EL (cell line): ENCODE measurements around the gene COL10A1.

Experiments used
- DNase-seq: peaks from one replicate; pipeline ENCODE4 v3.0.0-alpha.2; 2016

The COL10A1 gene

DNA sequence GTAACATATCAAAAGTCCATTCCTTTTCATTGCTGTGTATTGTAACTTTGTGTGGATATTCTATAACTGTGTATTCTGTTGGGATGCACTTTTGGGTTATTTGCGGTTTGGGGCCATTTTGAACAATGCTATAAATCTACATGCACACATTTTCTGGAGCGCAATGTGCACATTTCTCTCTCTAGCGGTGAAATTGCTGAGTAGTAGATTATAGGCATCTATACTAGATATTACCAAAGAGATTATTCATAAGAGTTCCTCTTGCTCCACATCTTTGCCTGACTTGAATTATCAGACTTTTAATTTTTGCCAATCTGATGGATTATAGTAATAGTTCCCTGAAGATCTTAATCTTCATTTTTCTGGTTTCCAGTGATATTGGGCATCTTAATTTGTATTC, 47.0 kb downstream of the COL10A1 start:
- no peak for DNase-seq

DNA sequence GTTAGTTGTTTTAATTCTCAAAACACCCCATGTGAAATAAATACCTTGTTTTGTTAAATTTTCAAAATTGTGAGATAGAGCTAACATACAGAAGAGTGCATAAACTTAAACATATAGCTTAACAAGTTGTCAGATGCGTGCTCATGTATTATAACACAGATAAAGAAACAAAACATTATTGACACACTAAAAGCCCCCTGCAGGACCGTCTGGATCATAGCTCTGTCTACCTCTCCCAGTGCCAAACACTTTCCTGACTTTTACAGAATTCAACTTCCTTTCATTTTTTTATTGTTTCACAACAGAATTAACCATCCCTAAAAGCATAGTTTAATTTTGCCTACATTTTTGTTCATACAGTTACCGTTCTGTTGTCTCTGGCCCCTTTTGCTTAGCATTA, 47.4 kb downstream of the COL10A1 start:
- no peak for DNase-seq

DNA sequence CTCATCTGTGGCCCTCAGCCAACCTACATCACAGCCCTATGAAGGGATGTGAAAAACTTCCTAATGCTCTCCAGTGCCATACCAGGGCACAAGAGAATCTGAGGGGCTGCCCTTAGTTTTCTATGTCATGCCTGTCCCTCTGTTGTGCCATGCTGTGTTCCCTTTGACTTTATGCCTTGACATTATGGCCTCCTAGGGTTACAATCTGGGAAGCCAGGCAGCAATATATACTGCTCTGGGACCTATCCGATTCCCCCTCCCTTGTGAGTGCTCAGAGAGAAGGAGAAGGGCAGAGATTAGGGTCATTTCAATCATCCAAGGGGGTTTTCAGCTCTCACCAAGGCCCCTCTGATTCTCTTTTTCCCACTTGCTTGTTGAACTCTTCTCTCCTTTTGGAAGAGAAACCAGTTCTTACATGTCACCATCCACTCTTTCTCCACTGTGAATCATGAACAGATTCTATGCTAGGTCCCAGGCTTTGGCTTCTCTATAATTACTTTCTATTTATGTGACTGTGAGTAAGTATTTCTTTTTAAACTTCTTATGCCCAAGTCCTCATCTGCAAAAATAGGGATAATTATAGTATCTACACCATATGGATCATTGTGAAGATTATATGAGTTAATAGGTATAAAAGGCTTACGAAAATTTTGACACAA, 51.1 kb downstream of the COL10A1 start:
- no peak for DNase-seq

DNA sequence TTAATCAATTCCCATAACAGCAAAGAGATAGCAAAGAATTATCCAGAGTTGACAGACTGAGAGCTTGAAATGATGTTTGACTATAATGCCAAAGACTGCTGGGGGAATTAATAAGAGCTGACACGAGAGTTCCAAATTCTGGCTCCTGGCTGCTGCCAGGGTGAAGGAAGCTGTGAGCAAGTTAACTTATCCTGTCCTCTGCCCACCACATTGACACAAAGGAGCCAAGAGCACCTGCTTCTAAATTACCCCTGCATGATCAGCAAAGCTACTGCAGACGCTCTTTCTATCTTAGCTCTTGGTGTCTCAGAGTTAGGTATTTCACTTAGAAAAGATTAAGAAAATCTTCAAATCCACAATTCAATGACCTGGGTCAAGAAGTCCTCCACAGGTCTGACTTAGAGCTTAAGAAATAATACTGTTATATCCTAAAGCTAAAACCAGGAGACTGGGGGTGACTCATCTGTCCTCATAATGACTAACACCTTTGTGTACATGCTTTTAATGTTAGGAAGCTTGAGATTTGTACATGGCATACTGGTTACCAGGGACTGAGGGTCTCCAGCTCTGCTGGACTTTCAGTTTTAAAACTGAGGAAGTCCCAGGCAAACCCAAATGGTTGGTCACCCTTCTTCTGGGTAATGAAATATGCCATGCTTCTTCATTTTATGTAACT, 52.0 kb downstream of the COL10A1 start:
- peak; percentile 66 for DNase-seq

DNA sequence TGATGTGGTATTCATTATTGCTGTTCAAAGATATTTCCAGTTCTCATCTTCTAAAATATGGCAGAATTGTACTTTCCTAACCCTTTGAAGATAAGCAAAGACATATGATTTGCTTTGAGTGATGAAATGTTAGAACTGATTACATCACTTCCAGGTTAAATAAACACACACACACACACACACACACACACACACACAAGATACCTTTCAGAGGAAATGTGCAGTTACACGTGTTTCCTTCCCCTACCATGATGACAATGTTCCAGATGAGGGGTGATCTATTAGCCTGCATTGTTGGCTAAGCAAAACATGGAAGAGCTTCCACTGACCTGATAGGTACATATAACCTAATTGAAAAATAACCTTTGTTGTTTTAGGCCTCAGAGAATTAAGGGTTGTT, 53.6 kb downstream of the COL10A1 start:
- DNase-seq = no peak

DNA sequence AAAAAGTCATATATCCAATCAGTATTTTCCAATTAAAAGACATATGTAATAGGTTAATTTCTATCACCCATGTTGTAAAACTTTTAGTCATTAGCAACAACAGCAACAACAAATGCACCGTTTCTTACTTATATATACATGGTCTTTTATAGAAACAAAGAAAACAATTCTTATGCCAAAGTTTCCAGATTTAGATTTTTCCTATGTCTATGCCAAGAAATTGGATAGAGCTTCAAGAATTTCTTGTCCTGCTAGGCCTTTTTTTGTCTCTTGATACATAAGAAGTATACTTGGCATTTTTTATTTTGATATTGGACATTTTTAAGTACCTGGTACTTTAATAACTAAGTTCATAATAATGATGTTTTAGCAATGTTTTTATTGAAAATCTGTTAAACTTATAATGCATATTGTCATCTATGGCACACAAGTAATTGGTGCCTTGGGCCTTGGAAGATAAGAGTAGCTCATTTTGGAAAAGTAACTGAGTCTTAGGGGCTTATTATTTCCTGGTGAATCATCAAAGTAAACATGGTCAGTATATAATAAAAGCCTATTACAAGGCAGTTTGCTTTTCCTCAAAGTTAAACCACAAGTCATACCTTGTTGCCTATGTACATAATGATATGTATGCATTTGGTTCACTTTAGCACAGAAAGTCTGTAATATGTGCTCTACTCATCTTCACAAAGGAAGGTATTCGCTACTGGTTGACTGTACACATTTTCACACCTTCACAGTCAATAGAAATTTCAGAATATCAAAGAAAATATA, 55.1 kb downstream of the COL10A1 start:
- DNase-seq = no peak

DNA sequence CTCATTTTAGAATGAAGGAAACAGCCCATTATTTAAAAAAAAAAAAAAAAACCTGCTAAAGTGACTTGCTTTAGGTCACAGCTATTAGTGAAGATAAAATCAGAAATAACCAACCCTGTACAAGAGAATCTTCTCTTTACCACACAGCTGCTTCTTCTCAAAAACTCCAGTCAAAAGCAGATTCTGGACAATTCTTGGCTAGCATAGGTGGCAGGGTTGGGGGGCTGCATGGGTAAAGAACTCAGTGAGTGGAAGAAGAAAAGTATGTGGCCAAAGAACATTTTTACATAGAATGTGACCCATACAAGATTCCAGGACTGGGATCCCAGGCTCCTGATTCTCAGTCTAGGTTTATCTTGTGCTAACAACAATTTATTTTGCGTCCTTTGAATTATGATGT, 55.8 kb downstream of the COL10A1 start:
- no peak for DNase-seq
